NCI-H187 treated with DMSO at 0.1 percent for 48 hours (cell line): ENCODE measurements around the gene C22orf31.
A peak's percentile ranks its signal among the peaks of the same experiment; 100 is the strongest.
"Not testable (repeated sequence)": the region's sequence is repeated elsewhere in the genome, so short reads cannot be mapped to it uniquely, and the experiment has no call there.

Experiments
- DNase-seq: peaks from one replicate; lab custom pipeline; 2025; lab: John Stamatoyannopoulos, UW

The C22orf31 gene

DNA sequence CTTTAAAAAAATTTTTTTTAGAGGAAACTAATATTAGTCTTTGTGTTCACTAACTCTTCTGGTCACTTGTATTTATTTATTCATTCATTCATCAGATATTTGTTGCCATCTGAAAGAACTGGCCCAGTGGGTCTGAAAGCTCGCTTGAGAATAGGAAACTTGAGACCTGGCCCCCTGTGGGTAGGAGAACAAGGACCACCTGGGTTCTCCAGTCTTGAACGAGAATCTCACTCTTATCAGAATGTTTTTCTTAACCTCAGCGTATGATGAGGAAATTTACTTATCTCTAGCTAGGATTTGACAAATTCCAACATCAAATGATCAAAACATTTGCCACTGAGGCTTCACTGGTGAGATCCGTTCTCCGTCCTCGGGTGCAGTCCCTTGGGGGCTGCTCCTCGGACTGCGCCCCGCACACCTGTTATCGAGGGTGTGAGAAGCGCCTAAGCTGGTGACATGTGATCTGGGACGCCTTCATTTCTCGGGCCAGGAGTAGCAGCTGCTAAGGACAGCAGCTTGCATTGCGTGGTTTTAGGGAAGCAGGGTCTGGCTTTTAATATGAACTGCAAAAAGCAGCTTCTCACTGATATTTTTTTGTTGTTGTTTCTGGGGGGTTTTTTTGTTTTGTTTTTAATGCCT lies 6.3 kb downstream of the C22orf31 start:
- DNase-seq = no peak

DNA sequence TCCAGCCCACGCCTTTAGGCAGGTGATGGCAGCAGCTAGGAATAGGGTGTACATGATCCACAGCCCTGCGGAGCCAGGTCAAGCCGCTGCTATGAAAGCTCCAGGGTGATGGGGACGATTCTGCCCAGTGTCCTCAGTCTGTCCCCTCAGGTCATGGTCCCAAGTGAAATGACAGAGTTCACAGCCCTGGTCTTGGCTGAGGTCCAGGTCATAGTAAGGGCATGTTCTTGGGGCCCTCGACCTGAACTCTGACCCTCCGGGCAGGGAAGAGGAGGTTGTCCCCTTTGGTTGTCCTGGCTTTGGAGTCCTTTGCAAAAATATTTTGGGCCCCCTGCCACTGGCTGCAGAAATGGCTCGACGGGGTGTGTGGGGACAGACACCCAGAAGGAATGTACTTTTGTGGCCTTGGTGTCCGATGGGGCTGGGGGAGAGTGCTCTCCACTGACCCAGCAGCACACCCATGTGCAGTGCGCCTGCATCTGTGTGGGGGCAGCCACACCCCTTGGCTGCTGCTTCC lies 7.3 kb downstream of the C22orf31 start:
- no peak for DNase-seq

DNA sequence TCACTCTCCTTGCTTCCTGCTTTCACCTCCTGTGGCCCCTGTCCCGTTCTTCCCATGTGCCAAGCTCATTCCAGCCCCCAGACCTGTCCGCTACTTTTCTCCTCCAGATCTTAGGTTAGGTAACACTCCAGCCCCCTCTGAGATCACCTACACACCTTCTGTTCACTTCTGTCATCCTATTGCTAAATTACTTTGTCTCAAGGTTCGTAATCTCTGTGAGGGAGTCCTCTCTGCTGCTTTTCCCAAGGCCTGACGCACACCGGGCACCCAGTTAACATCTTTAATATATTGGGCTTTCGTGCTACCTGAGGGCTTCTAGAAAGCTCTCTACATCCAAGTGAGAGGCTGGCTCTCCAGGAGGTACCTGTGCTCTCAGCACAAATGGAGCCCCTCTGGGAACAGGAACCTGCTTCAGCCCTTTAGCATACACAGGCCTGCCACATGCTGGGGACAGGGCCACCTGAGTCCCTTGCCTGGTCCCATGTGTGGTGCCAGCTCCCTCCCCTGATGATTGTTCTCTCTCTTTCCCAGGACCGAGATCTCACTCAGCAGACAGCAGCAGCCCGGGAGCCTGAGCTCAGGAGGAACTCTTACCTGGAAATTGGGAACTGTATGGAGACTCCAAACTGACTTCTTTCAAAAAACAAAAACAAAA lies 8.5 kb downstream of the C22orf31 start:
- no peak for DNase-seq

DNA sequence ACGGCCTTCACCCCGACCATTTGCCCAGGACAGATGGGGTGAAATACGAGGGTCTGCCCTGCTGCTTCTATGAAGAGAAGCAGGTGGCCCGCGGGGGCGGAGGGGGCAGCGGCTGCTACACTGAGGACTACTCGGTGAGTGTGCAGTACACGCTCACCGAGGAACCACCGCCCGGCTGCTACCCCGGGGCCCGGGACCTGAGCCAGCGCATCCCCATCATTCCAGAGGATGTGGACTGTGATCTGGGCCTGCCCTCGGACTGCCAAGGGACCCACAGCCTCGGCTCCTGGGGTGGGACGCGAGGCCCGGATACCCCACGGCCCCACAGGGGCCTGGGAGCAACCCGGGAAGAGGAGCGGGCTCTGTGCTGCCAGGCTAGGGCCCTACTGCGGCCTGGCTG lies 11.2 kb downstream of the C22orf31 start:
- no peak for DNase-seq

DNA sequence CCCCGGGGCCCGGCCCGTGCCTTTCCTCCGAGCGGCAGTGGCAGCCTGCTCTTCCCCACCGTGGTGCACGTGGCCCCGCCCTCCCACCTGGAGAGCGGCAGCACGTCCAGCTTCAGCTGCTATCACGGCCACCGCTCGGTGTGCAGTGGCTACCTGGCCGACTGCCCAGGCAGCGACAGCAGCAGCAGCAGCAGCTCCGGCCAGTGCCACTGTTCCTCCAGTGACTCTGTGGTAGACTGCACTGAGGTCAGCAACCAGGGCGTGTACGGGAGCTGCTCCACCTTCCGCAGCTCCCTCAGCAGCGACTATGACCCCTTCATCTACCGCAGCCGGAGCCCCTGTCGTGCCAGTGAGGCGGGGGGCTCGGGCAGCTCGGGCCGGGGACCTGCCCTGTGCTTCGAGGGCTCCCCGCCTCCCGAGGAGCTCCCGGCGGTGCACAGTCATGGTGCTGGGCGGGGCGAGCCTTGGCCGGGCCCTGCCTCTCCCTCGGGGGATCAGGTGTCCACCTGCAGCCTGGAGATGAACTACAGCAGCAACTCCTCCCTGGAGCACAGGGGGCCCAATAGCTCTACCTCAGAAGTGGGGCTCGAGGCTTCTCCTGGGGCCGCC lies 11.9 kb downstream of the C22orf31 start:
- no peak for DNase-seq

DNA sequence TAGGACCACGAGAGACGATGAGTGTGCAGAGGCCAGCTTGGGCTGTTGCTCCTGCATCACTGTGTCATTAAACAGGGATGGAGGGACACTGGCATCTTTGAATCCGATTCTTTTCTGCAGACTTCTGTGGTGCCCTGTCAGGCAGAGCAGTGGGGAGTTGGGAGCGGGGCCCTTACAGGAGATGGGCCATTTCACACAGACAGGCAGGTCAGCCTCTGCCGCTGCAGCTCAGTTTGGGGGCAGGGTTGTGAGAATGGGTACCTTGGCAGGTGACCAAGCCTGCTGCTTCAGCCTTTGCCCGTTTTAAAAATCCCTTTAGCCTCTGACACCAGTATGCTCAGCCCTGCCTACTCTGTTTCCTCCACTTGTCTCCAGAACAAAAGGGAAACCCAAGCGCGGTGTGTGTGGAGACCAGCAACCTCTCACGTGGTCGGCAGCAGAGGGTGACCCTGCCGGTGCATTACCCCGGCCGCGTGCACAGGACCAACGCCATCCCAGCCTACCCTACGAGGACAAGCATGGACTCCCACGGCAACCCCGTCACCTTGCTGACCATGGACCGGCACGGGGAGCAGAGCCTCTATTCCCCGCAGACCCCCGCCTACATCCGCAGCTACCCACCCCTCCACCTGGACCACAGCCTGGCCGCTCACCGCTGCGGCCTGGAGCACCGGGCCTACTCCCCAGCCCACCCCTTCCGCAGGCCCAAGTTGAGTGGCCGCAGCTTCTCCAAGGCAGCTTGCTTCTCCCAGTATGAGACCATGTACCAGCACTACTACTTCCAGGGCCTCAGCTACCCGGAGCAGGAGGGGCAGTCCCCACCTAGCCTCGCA lies 12.6 kb downstream of the C22orf31 start:
- DNase-seq = no peak

DNA sequence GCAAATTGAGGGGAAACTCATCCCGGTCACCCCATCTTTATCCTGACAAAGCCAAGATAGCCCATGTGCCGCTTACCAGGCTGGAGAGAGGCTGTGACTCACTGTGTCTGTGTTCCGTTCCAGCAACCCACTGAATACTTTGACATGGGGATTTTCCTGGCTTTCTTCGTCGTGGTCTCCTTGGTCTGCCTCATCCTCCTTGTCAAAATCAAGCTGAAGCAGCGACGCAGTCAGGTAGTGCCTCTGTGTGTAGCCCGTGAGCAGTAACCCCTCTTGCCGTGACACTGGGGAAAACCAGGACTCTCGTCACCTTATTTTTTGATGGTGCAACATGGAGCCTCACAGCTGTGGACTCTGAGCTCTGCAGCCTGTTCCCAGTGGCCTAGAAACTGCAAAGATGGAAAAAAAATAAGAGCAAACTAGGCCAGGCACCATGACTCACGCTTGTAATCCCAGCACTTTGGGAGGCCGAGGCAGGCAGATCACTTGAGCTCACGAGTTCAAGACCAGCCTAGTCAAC lies 16.9 kb downstream of the C22orf31 start:
- no peak for DNase-seq

DNA sequence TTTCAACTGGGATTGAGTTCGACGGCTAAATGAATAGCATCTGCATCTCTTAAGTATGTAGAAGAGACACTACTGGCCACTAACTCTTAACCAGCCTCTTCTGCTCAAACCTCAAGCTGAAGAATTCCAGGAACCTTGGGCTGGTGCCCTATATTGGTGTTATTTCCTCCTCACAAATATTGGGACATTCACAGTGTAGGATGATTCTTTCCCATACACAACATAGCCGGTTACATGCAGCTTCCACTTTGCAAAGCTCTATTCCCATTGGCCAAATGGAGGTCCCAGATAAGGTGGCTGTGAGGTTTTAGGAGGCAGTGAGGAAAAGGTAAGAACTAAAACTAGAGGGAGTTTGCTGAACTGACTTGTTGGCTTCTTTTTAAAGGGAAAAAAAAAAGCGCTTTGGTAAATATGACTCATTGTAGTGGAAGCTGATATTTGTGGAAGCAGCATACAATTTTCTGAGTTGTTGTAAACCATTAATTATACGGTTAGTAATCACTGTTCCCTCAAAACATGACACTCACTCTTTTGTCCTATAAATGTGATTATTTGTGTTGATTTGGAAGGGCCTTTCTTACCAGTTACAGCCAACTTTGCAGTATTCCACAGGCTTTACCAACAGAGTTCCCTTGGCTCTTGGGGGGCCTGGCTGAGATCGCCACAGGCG lies 17.6 kb downstream of the C22orf31 start:
- no peak for DNase-seq

DNA sequence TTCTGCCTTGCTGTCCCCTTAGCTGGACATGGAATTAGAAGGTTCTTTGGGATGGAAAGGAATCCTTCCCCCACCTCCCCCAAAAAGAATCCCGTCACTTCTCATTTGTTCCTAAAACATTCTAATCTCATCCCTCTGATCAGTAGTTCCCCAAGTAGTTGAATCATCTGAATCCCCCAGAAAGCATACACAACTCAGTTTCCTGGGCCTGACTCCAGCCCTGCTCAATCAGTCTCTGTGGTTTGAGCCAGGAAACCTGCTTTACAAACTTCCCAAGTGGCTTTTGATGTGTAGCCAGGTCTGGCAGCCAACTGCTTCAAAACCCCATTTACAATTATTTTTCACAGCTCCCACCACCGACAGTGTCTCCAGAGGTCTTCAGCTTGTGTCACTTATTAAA lies 20.2 kb downstream of the C22orf31 start:
- DNase-seq = no peak

DNA sequence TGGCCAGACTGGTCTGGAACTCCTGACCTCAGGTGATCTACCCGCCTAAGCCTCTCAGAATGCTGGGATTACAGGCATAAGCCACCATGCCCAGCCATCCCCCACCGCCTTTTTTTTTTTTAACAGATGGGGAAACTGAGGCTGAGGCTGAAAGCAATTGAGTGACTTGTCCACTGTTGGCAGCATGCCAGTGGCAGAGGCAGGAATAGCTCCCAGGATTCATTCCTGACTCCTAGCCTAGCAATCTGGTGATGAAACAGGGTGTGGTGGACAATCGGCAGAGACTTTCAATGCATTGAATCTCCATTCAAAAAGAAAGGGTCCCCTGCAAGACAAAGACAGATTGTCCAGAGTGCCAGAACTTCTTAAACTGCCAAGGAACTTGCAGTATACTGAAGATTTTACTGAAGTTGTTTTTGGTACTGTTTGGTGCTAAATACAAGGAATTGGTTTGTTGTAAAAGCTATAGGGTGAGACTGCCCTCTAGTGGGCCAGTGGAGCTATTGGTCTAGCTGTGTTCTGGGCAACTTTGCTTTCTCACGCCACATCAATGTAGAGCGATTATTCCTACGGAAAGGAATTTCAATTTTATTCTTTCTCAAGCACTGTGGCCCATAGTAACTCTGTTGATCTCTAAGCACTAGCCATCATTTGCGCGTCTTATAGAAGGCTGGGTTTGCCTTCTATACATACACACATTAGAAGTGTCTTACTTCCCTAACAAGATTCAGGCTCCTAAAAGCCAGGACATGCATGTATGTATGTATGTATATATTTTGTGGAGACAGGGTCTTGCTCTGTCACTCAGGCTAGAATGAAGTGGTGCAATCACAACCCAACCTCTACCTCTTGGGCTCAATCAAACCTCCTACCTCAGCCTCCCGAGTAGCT lies 21.0 kb downstream of the C22orf31 start:
- peak; percentile 19 for DNase-seq

DNA sequence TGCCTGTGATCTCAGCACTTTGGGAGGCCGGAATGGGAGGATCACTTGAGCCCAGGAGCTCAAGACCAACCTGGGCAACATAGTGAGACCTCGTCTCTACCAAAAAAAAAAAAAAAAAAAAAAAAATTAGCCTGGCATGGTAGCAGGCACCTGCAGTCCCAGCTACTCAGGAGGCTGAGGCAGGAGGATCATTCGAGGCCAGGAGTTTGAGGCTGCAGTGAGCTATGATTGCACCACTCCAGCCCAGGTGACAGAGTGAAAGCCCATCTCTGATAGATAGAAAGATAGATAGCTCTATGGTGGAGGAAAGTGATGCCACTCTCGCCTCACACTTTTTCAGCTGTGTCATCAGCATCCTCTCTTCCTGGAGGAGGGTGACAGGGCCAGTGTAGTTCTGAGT lies 21.9 kb downstream of the C22orf31 start:
- not testable (repeated sequence) for DNase-seq

DNA sequence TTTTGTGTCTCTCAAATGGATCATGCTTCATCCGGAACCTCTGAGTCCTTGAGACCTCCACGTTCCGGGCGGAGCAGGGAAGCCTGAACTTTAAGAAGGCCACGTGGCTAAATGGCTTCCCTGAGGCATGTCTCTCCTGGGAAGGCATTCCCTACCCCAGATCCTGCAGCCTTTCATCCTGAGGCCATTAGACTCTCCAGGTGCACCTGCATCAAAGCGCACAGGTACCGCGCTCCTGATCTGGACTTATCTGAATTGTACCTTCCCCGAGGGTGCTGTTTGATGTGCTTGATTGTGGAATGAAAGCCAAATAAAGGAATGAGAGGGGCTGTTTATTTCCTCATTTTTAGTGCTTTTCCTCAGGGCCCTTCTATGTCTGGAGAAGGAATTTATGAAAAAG lies 22.5 kb downstream of the C22orf31 start:
- DNase-seq = no peak

DNA sequence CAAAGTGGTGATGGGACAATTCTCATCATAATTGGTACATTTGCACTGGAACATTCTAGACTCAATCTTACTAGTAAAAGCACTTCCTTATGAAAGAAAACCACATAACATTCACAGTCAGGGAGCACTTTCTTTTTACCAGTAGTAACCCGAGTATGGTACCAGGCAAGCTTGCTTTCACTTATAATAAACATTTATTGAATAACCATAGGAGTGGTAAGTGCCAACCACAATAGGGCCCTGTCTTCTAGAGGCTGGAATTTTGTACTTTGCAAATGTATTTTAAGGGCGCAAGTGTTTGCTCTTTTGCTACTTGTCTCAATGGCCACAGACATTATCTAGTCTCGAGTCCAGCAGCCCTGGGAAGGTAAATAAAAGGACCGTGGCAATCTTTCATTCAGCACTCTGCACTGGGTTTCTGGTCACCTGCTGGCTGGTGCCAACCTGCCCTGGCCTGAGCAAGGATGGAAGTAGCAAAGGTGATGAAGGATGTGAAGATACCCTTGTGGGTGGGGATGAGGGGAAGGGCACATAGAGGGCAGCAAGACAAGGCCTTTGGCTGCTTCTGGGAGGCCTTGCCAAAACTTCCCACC lies 24.2 kb downstream of the C22orf31 start:
- peak; percentile 58 for DNase-seq

DNA sequence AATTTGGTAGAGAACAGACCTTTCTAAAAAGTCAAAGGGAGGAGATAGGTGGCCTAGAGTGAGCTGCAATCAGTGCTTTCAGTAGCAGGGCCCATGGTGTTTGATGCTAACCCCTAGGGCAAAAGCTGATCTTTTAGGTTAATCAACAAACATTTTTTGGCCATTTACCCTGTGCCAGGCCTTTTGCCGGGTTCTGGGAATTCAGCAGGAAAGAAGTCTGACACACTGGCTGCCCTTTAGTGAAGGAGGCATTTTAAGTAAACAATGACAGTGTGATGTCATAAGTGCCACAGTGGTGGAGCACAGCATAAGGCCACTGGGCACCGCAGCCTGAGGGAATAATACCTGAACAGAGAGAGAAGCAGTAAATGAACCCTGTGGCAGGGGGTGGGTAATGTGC lies 29.0 kb downstream of the C22orf31 start:
- no peak for DNase-seq

DNA sequence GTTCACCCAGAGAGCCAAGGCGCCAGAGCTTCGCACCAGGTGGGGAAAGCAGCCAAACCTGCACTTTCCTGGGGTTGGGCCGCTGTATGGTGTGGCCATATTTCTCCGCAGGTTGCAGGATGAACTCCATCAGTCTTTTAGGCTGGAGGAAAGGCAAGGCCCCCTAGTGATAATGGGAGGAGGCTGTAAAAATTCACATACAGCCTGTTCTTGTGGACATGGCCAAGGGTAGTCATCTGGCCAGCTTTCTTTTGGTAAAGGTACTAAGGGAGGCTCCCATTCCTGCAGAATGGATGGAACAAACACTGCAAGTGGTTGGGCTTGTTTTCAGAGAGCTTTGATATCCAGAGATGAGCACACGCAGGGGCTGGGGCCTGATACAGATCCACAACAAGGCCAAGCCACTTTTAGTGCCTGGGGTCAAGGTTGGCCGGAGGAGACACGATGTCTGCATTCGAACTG lies 29.6 kb downstream of the C22orf31 start:
- no peak for DNase-seq

DNA sequence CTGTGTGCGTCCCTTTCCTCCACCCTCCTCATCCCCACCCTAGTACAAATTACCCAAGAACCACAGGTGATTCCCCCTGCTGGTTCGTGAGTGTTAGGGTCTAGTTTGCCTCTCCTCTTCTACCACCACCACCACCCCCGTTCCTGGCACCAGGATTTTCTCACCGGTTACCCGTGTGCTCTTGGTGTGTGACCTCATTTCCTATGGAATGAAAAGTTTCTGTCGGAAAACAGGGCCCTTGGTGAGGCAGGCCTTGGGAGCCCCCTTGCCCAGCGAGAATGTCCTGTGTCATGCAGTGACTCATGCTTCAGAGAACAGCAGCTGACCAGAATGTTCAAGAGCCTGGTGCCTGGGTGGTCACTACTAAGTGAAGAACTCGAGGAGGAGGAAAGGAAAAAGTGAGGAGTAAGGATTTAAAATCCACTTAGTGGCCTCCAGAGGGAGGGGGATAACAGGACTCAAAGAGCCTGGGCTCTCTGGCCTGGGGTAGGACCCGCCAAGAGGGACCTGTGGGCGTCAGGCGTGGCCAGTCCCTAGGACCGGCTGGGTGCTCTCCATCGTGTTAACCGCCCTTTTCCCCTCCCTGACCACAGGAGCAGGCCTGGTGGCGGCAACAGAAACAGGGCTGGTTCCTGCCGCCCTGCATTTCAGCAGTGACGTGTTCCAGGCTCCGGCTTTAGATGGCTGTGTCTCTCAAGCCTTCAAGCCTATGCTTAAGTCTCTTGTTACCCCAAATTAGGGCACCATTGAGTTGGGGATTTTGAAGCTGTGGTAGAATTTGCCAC lies 30.2 kb downstream of the C22orf31 start:
- no peak for DNase-seq

DNA sequence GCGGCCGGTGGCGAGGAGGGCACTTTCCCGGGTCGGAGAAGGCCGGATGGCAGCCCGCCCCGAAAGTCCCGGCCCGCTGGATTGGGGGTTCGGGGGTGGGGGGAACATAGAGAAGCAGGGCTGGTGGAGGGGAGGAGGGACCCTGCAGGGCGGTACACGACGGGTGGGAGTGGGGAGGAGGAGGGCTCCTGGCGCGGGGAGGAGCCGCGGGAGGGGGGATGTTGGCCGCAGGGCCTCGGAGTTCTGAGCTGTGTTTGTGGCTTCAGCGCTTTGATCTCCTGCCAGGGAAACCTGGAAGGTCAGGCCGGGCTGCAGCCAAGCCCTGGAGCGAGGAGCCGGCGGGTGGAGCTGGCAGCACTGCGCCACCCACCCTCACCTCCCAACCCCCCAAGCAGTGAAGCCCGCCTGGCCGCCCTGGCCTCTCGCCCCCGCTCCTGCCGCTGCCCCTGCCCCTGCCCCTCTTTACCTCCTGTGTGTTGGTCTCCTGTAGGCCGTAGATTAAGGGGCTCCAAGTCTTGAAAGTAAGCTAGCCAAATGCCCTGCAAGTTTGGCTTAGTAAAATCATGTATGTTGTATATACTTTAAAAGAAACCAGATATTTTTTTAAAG lies 30.9 kb downstream of the C22orf31 start:
- no peak for DNase-seq

DNA sequence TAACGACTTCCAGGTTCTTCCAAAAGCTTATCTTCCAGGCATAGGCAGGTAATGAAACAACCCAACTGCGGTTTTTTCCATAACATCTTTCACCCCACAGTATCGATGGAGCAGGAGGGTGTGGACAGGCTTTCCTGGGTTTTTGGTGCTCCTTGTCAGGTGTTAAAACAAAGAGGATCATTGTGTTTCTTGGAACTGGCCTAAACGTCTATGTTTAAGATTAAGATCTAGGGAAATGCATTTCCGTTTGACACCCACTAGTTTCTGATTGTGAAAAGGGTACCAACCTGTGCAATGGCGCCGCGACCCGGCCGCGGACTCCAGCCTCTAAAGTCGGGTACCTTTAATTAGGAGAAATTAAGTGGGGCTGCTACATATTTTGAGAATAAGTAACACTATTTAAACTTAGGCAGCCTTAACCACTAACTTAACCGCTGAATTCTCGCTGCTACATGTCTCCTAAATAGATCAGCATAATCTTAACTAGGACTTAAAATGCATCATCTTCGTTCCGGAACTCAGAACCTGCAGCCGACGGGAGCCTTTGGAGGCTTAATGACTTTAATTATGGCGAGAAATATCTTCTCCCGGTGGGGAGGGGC lies 31.5 kb downstream of the C22orf31 start:
- DNase-seq = no peak
